Prostate gland (tissue), 2 donors: ENCODE results near the gene CACNA2D4.

Experiments
- CTCF ChIP-seq, 4 experiments: fragments of 200-600 bp in 2 of 4; fragments of 450-650 bp in 2 of 4; sonication (generic) in 2 of 4; IDR thresholded peaks; 1 replicate in 3 of 4; 2 replicates in 1 of 4; pipeline ENCODE4 v1.5.1; 2016 to 2019; ENCODE audit warnings: antibody characterized with exemption in 4 of 4, mild to moderate bottlenecking in 2 of 4, moderate library complexity in 2 of 4
- POLR2A ChIP-seq: fragments of 450-650 bp; IDR thresholded peaks from one replicate; pipeline ENCODE4 v1.6.1; 2016; ENCODE audit warnings: antibody characterized with exemption, mild to moderate bottlenecking

GRCh38 chr12:1920436-1920835, 2.0 kb upstream of the CACNA2D4 start:
- TF ChIP-seq CTCF (IDR thresholded peaks at IDR 0.05) (no peak), POLR2A (no peak)
